PFSK-1 (cell line): Measurements from ENCODE around the gene EBNA1BP2.

Experiments
- POLR2AphosphoS5 ChIP-seq: IDR thresholded peaks from 2 replicates; pipeline ENCODE4 v1.6.1; 2012; ENCODE audit warnings: low read depth, mild to moderate bottlenecking, control low read depth, low read length, moderate library complexity
- REST ChIP-seq, 2 experiments: IDR thresholded peaks; 2 replicates each; pipeline versions ENCODE4 v1.6.1 to v1.8.0; 2011 to 2012; ENCODE audit warnings: low read depth in 2 of 2, low read length in 2 of 2, control low read depth in 1 of 2, inconsistent platforms in 1 of 2, mild to moderate bottlenecking in 1 of 2, moderate library complexity in 1 of 2; ENCODE audit not compliant: insufficient read depth in 1 of 2
- SIN3A ChIP-seq: IDR thresholded peaks from 2 replicates; pipeline ENCODE4 v1.6.1; 2012; ENCODE audit warnings: mild to moderate bottlenecking, low read length, moderate library complexity, borderline replicate concordance; ENCODE audit not compliant: insufficient read depth

GRCh38 chr1:43171312-43171875, 696 bp downstream of the EBNA1BP2 start:
- TF ChIP-seq POLR2AphosphoS5 (no peak), SIN3A (no peak), REST (IDR thresholded peaks at IDR 0.05; ENCODE audit: insufficient read depth in 1 of 2, low read depth in 2 of 2, low read length in 2 of 2) (no peak)
